HL-60 (cell line): ENCODE measurements around the gene RPA1.

Experiments
- DNase-seq, 2 experiments: peaks; one replicate each; pipeline ENCODE4 v3.0.0-alpha.2; 2010 to 2020; ENCODE audit warnings: low read depth in 1 of 2, low spot score in 1 of 2
- H3K27ac ChIP-seq: fragments of 250-450 bp; sonication (Bioruptor Pico); replicated peaks from 2 replicates; pipeline ENCODE4 v1.5.1; 2020; ENCODE audit warnings: mild to moderate bottlenecking, moderate library complexity
- H3K27me3 ChIP-seq: fragments of 250-450 bp; sonication (Bioruptor Pico); 2 replicates; pipeline ENCODE4 v1.5.1; 2021; ENCODE audit warnings: mild to moderate bottlenecking, moderate library complexity; ENCODE audit not compliant: insufficient read depth, poor library complexity, severe bottlenecking
- H3K4me3 ChIP-seq: replicated peaks from 2 replicates; pipeline ENCODE4 v1.5.1; 2011; ENCODE audit warnings: mild to moderate bottlenecking, control low read depth, low read length; ENCODE audit not compliant: insufficient read depth
- GABPA ChIP-seq: IDR thresholded peaks from 2 replicates; pipeline ENCODE4 v1.6.1; 2012; ENCODE audit warnings: low read depth
- POLR2AphosphoS5 ChIP-seq: IDR thresholded peaks from 2 replicates; pipeline ENCODE4 v1.6.1; 2012; ENCODE audit warnings: low read depth
- SPI1 ChIP-seq: IDR thresholded peaks from 2 replicates; pipeline ENCODE4 v1.6.1; 2012; ENCODE audit warnings: low read depth, mild to moderate bottlenecking, borderline replicate concordance
- TF ChIP-seq, protein P1 (sequence below): IDR thresholded peaks from one replicate; pipeline ENCODE4 v1.5.1; 2011; ENCODE audit warnings: low read length, control low read depth, inconsistent platforms; ENCODE audit not compliant: insufficient read depth
- TF ChIP-seq, protein P2 (sequence below): IDR thresholded peaks from 2 replicates; pipeline ENCODE4 v1.6.1; 2012; ENCODE audit warnings: low read depth; ENCODE audit not compliant: insufficient replicate concordance

RPA1 gene

DNA sequence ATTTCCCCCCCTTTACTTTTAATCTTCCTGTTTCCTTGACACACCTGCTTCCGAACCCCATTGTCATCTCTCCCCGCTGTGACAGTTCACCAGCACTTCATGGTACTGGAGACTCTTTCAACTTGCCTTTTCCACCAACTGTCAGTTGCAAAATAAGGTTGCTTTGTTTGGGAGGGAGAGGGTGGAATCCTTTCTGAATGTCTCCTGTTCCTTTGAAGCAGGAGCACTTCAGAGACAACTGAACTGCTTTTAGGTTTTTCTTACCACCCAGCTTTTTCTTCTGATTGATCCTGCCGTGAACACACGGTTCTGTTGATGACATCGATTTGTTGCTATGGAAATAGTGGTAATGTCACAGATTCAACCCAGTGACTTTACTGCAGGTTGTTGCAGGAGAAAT, 42.0 kb downstream of the RPA1 start:
- Histone ChIP-seq H3K27me3 (no peaks in the 10 kb centered on the region), H3K27ac (no peak overlapping the region), H3K4me3 (no peak overlapping the region)
- TF ChIP-seq GABPA = no peak
- no peak for DNase-seq

DNA sequence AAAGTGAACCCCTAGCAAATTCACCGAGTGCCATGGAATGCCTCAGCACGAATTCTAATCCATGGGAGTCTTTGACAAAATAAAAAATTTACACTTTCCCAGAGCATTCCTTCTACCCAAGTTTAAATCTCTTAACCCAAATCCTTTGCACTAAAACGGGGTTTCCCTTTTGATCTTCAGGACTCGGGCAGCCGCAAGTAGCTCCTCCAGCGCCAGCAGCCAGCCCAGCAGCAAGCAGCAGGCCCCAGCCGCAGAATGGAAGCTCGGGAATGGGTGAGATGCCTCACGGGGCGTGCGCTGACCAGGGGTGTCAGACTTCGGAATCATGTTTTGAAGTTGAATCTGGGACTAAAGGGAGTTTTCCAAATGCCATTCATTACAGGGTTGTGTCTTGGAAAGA, 42.4 kb downstream of the RPA1 start:
- no peaks in the 10 kb centered on the region for H3K27me3 ChIP-seq
- H3K27ac ChIP-seq = no peak overlapping the region
- no peak overlapping the region for H3K4me3 ChIP-seq
- TF ChIP-seq, protein P1, sequence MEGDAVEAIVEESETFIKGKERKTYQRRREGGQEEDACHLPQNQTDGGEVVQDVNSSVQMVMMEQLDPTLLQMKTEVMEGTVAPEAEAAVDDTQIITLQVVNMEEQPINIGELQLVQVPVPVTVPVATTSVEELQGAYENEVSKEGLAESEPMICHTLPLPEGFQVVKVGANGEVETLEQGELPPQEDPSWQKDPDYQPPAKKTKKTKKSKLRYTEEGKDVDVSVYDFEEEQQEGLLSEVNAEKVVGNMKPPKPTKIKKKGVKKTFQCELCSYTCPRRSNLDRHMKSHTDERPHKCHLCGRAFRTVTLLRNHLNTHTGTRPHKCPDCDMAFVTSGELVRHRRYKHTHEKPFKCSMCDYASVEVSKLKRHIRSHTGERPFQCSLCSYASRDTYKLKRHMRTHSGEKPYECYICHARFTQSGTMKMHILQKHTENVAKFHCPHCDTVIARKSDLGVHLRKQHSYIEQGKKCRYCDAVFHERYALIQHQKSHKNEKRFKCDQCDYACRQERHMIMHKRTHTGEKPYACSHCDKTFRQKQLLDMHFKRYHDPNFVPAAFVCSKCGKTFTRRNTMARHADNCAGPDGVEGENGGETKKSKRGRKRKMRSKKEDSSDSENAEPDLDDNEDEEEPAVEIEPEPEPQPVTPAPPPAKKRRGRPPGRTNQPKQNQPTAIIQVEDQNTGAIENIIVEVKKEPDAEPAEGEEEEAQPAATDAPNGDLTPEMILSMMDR = no peak
- TF ChIP-seq GABPA (no peak), POLR2AphosphoS5 (no peak), SPI1 (no peak)
- TF ChIP-seq, protein P2, sequence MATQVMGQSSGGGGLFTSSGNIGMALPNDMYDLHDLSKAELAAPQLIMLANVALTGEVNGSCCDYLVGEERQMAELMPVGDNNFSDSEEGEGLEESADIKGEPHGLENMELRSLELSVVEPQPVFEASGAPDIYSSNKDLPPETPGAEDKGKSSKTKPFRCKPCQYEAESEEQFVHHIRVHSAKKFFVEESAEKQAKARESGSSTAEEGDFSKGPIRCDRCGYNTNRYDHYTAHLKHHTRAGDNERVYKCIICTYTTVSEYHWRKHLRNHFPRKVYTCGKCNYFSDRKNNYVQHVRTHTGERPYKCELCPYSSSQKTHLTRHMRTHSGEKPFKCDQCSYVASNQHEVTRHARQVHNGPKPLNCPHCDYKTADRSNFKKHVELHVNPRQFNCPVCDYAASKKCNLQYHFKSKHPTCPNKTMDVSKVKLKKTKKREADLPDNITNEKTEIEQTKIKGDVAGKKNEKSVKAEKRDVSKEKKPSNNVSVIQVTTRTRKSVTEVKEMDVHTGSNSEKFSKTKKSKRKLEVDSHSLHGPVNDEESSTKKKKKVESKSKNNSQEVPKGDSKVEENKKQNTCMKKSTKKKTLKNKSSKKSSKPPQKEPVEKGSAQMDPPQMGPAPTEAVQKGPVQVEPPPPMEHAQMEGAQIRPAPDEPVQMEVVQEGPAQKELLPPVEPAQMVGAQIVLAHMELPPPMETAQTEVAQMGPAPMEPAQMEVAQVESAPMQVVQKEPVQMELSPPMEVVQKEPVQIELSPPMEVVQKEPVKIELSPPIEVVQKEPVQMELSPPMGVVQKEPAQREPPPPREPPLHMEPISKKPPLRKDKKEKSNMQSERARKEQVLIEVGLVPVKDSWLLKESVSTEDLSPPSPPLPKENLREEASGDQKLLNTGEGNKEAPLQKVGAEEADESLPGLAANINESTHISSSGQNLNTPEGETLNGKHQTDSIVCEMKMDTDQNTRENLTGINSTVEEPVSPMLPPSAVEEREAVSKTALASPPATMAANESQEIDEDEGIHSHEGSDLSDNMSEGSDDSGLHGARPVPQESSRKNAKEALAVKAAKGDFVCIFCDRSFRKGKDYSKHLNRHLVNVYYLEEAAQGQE = no peak
- no peak for DNase-seq

DNA sequence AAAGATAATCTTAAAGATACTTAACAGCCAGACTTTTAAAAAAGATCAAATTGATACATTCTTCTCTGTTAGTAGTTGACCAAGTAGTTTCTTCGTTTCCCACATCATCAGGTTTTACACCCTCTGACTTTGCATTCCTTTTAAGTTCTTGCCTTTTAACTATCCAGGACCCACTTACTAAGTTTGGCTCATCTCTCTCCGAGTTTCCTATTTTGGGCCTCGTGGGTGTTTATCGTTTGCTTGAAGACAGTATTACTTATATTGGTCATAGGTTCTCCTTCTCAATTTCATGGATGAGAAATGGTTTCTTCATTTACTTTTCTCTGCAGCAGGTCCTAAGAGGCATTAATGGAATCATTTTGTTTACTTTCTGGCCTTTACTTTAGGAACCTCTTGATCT, 43.2 kb downstream of the RPA1 start:
- Histone ChIP-seq H3K27ac (no peak overlapping the region), H3K27me3 (no peaks in the 10 kb centered on the region), H3K4me3 (no peak overlapping the region)
- TF ChIP-seq, protein P2 = no peak
- TF ChIP-seq POLR2AphosphoS5 = no peak
- TF ChIP-seq, protein P1 = no peak
- no peak for TF ChIP-seq GABPA
- no peak for TF ChIP-seq SPI1
- DNase-seq = no peak

DNA sequence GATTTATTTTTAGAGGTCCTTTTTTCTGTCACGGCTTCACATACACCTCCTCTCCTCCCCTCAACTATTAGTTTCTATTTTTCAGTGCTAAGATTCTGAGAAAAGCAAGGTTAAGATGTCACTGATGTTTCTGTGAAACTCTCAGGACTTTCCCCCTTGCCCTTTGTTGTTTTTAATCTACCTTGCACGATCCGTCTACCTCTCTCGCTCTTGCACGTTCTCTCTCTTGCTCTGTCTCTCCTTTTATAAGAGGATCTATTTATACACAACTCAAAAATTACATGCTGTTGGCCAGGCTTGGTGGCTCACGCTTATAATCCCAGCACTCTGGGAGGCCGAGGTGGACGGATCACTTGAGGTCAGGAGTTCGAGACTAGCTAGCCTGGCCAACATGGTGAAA, 43.6 kb downstream of the RPA1 start:
- Histone ChIP-seq H3K27ac (no peak overlapping the region), H3K27me3 (no peaks in the 10 kb centered on the region), H3K4me3 (no peak overlapping the region)
- no peak for DNase-seq
- no peak for TF ChIP-seq POLR2AphosphoS5
- no peak for TF ChIP-seq GABPA
- TF ChIP-seq, protein P1 = no peak
- no peak for TF ChIP-seq SPI1
- TF ChIP-seq, protein P2 = no peak
